ENCODE measurements around the gene FUOM.

Gene FUOM

GRCh38 chr10:133357285-133358161, at the start of gene FUOM:
TSS of gene FUOM (minus strand) at chr10:133358019. CDS start at chr10:133358007, 12 bp downstream.
- no peak for DNase-seq

- DNase-seq: no peak
Measured at GRCh38 chr10:133405844-133406527, 48.2 kb upstream of the FUOM start.

- no peak for DNase-seq
Measured at GRCh38 chr10:133405272-133405671, 47.5 kb upstream of the FUOM start.

- no peak for DNase-seq
Measured at GRCh38 chr10:133403784-133404183, 46.0 kb upstream of the FUOM start.

- DNase-seq: no peak
Measured at GRCh38 chr10:133403359-133403758, 45.5 kb upstream of the FUOM start.

GRCh38 chr10:133401981-133402725, 44.3 kb upstream of the FUOM start:
- no peak for DNase-seq

- DNase-seq: no peak
Measured at GRCh38 chr10:133401500-133401899, 43.7 kb upstream of the FUOM start.

- no peak for DNase-seq
Measured at GRCh38 chr10:133400624-133401424, 43.0 kb upstream of the FUOM start.

GRCh38 chr10:133399123-133399601, 41.3 kb upstream of the FUOM start:
- DNase-seq: no peak

GRCh38 chr10:133397938-133398337, 40.1 kb upstream of the FUOM start:
- DNase-seq: no peak

- DNase-seq: no peak
Measured at GRCh38 chr10:133396035-133396624, 38.3 kb upstream of the FUOM start.

GRCh38 chr10:133394801-133395221, 37.0 kb upstream of the FUOM start:
- DNase-seq: no peak

GRCh38 chr10:133394064-133394663, 36.3 kb upstream of the FUOM start, which contains the start of gene MTG1:
TSS of gene MTG1 (plus strand) at chr10:133394157. CDS start at chr10:133394221, 64 bp downstream.
- peak; percentile 44 for DNase-seq

- DNase-seq: no peak
Measured at GRCh38 chr10:133393401-133394063, 35.7 kb upstream of the FUOM start.

- no peak for DNase-seq
Measured at GRCh38 chr10:133391761-133392518, 34.1 kb upstream of the FUOM start.

GRCh38 chr10:133391249-133391635, 33.4 kb upstream of the FUOM start:
- no peak for DNase-seq

- no peak for DNase-seq
Measured at GRCh38 chr10:133390597-133391248, 32.9 kb upstream of the FUOM start.

- no peak for DNase-seq
Measured at GRCh38 chr10:133388973-133389818, 31.4 kb upstream of the FUOM start.
